Lower leg skin (tissue), 3 donors: Measurements from ENCODE around the gene FILIP1L.

Experiments used
- CTCF ChIP-seq, 3 donors: fragments of 450-650 bp; IDR thresholded peaks; one replicate each; pipeline ENCODE4 v1.5.1; 2016; ENCODE audit warnings: antibody characterized with exemption in 3 of 3, mild to moderate bottlenecking in 3 of 3, moderate library complexity in 2 of 3
- POLR2A ChIP-seq, 2 donors: fragments of 450-650 bp; IDR thresholded peaks; one replicate each; pipeline ENCODE4 v1.6.1; 2016 to 2017; ENCODE audit warnings: antibody characterized with exemption in 2 of 2, mild to moderate bottlenecking in 1 of 2, moderate library complexity in 1 of 2

GRCh38 chr3:99869621-99870020 lies 244.7 kb downstream of the FILIP1L start:
- no peak for TF ChIP-seq CTCF (IDR thresholded peaks at IDR 0.05)
- TF ChIP-seq POLR2A (IDR thresholded peaks at IDR 0.05) = no peak
